Neural cell (in vitro differentiated cells): ENCODE measurements around the gene CC2D2B. TPM values are rescaled to one million over a fixed set of nuclear protein-coding genes. Genes with fewer than 3 reads are reported as not detected.

Experiments used
- H2AFZ ChIP-seq: fragments of 200-600, 300-800 bp; sonication (generic), shearing (Covaris generic); 2 replicates; pipeline ENCODE4 v1.6.0; 2014; ENCODE audit warnings: low read depth, mild to moderate bottlenecking, antibody characterized with exemption, low read length, moderate library complexity
- H3F3A ChIP-seq: fragments of 200-600 bp; shearing (Covaris generic); 2 replicates; pipeline ENCODE4 v1.6.1; 2016; ENCODE audit warnings: mild to moderate bottlenecking, moderate library complexity, mixed read lengths, antibody characterized with exemption, low read length; ENCODE audit not compliant: insufficient read depth, poor library complexity, severe bottlenecking
- H3K27ac ChIP-seq: fragments of 200-600, 300-800 bp; sonication (generic), shearing (Covaris generic); 2 replicates; pipeline ENCODE4 v1.5.1; 2014; ENCODE audit warnings: mild to moderate bottlenecking, low read length, moderate library complexity
- H3K27me3 ChIP-seq: fragments of 300-800, 200-600 bp; sonication (generic), shearing (Covaris generic); 2 replicates; pipeline ENCODE4 v1.6.0; 2014; ENCODE audit warnings: mild to moderate bottlenecking, low read depth, low read length, moderate library complexity; ENCODE audit not compliant: insufficient read depth
- H3K36me3 ChIP-seq: fragments of 300-800, 200-600 bp; sonication (generic), shearing (Covaris generic); 2 replicates; pipeline ENCODE4 v1.5.1; 2014; ENCODE audit warnings: mild to moderate bottlenecking, antibody characterized with exemption, low read length, moderate library complexity; ENCODE audit not compliant: insufficient read depth
- H3K4me2 ChIP-seq: fragments of 300-800, 200-600 bp; sonication (generic), shearing (Covaris generic); 2 replicates; pipeline ENCODE4 v1.6.0; 2014; ENCODE audit warnings: mild to moderate bottlenecking, low read length
- H3K4me3 ChIP-seq: fragments of 300-800, 200-600 bp; sonication (generic), shearing (Covaris generic); 2 replicates; pipeline ENCODE4 v1.5.1; 2014; ENCODE audit warnings: mild to moderate bottlenecking, low read length, moderate library complexity
- H3K79me2 ChIP-seq: fragments of 200-600 bp; shearing (Covaris generic); replicated peaks from 2 replicates; pipeline ENCODE4 v1.6.0; 2014; ENCODE audit warnings: mild to moderate bottlenecking, low read length, moderate library complexity; ENCODE audit not compliant: insufficient read depth
- H3K9ac ChIP-seq: fragments of 300-800, 200-600 bp; sonication (generic), shearing (Covaris generic); 2 replicates; pipeline ENCODE4 v1.6.1; 2016; ENCODE audit warnings: mild to moderate bottlenecking, low read length, mixed read lengths
- H3K9me2 ChIP-seq: fragments of 200-600 bp; shearing (Covaris generic); 2 replicates; pipeline ENCODE4 v1.6.1; 2016; ENCODE audit warnings: mild to moderate bottlenecking, low read length, mixed read lengths; ENCODE audit not compliant: insufficient read depth
- H3K9me3 ChIP-seq: fragments of 200-600, 300-800 bp; sonication (generic), shearing (Covaris generic); 2 replicates; pipeline ENCODE4 v1.6.1; 2016; ENCODE audit warnings: mild to moderate bottlenecking, mixed run types, low read length, moderate library complexity, mixed read lengths
- H4K20me1 ChIP-seq: fragments of 200-600 bp; shearing (Covaris generic); 2 replicates; pipeline ENCODE4 v1.6.1; 2016; ENCODE audit warnings: mild to moderate bottlenecking, mixed run types; ENCODE audit not compliant: insufficient read depth
- CTCF ChIP-seq: fragments of 450-650 bp; IDR thresholded peaks from 2 replicates; pipeline ENCODE4 v1.5.1; 2014; ENCODE audit warnings: antibody characterized with exemption, mild to moderate bottlenecking, moderate library complexity; ENCODE audit not compliant: poor library complexity, severe bottlenecking
- EP300 ChIP-seq: fragments of 450-650 bp; conservative IDR thresholded peaks from 2 replicates; pipeline ENCODE4 v1.6.1; 2014; ENCODE audit warnings: antibody characterized with exemption, mild to moderate bottlenecking, moderate library complexity; ENCODE audit not compliant: poor library complexity, severe bottlenecking
- EZH2 ChIP-seq: fragments of 200-600, 300-800 bp; shearing (Covaris generic), sonication (generic); IDR thresholded peaks from 2 replicates; pipeline ENCODE4 v1.6.1; 2014; ENCODE audit warnings: antibody characterized with exemption, low read length, borderline replicate concordance, mild to moderate bottlenecking; ENCODE audit not compliant: insufficient read depth, poor library complexity, severe bottlenecking
- MXI1 ChIP-seq: fragments of 450-650 bp; conservative IDR thresholded peaks from 2 replicates; pipeline ENCODE4 v1.6.1; 2014; ENCODE audit warnings: antibody characterized with exemption, mild to moderate bottlenecking; ENCODE audit not compliant: poor library complexity, severe bottlenecking
- POLR2AphosphoS5 ChIP-seq: IDR thresholded peaks from 2 replicates; pipeline ENCODE4 v1.6.1; 2012
- RAD21 ChIP-seq: fragments of 450-650 bp; conservative IDR thresholded peaks from 2 replicates; pipeline ENCODE4 v1.6.1; 2014; ENCODE audit warnings: antibody characterized with exemption, mild to moderate bottlenecking, moderate library complexity
- REST ChIP-seq: IDR thresholded peaks from 2 replicates; pipeline ENCODE4 v1.6.1; 2012; ENCODE audit warnings: borderline replicate concordance
- SMC3 ChIP-seq: fragments of 450-650 bp; conservative IDR thresholded peaks from 2 replicates; pipeline ENCODE4 v1.6.1; 2014; ENCODE audit warnings: antibody characterized with exemption, mild to moderate bottlenecking, moderate library complexity; ENCODE audit not compliant: poor library complexity
- TAF1 ChIP-seq: IDR thresholded peaks from 2 replicates; pipeline ENCODE4 v1.6.1; 2012; ENCODE audit warnings: low read depth
- polyA plus RNA-seq: library from polyadenylated mRNA; depleted of rRNA; stranded (reverse); fragments of >200 nt; gene quantifications from 2 replicates; pipeline ENCODE4 v1.2.3, GENCODE V29; 2014

The CC2D2B gene
- polyA plus RNA-seq, 1 donor from 2014 or later: 0.61 TPM

- no peak overlapping the region for H2AFZ ChIP-seq
- H3K27ac ChIP-seq: no peak overlapping the region
- no peaks in the 10 kb centered on the region for H3K79me2 ChIP-seq
- no peak overlapping the region for H3K4me2 ChIP-seq
- H3F3A ChIP-seq: no peaks in the 10 kb centered on the region
- H3K36me3 ChIP-seq: no peaks in the 10 kb centered on the region
- H3K27me3 ChIP-seq: no peaks in the 10 kb centered on the region
- H3K9ac ChIP-seq: no peak overlapping the region
- H3K9me2 ChIP-seq: no peaks in the 10 kb centered on the region
- no peak for TF ChIP-seq POLR2AphosphoS5
- TF ChIP-seq TAF1: no peak
- TF ChIP-seq CTCF: no peak
- no peak for TF ChIP-seq EZH2
- no peak for TF ChIP-seq REST
- TF ChIP-seq MXI1: no peak
- TF ChIP-seq SMC3: no peak
- TF ChIP-seq RAD21: no peak
- TF ChIP-seq EP300: no peak
- no peaks in the 10 kb centered on the region for H4K20me1 ChIP-seq
- no peaks in the 10 kb centered on the region for H3K9me3 ChIP-seq
- H3K4me3 ChIP-seq: no peak overlapping the region
Measured at GRCh38 chr10:96072674-96073073, 164.9 kb downstream of the CC2D2B start.

GRCh38 chr10:96073722-96074121 is 165.9 kb downstream of the CC2D2B start:
- TF ChIP-seq POLR2AphosphoS5 (no peak), SMC3 (no peak), MXI1 (no peak), REST (no peak), EZH2 (no peak), EP300 (no peak), TAF1 (no peak), RAD21 (no peak), CTCF (no peak)
- no peaks in the 10 kb centered on the region for H3K79me2 ChIP-seq
- no peak overlapping the region for H3K27ac ChIP-seq
- no peaks in the 10 kb centered on the region for H3K9me3 ChIP-seq
- no peaks in the 10 kb centered on the region for H3K36me3 ChIP-seq
- no peak overlapping the region for H2AFZ ChIP-seq
- no peaks in the 10 kb centered on the region for H4K20me1 ChIP-seq
- H3K9ac ChIP-seq: no peak overlapping the region
- no peak overlapping the region for H3K4me2 ChIP-seq
- H3F3A ChIP-seq: no peaks in the 10 kb centered on the region
- H3K9me2 ChIP-seq: no peaks in the 10 kb centered on the region
- no peak overlapping the region for H3K4me3 ChIP-seq
- H3K27me3 ChIP-seq: no peaks in the 10 kb centered on the region
